ENCODE results near the gene ZDHHC7. TPM values are rescaled to one million over a fixed set of nuclear protein-coding genes. Genes with fewer than 3 reads are reported as not detected.

ZDHHC7 gene
- total RNA-seq, 4 donors from 2014 or later, result 45.9 to 65.5 (median 54.3) TPM

DNA sequence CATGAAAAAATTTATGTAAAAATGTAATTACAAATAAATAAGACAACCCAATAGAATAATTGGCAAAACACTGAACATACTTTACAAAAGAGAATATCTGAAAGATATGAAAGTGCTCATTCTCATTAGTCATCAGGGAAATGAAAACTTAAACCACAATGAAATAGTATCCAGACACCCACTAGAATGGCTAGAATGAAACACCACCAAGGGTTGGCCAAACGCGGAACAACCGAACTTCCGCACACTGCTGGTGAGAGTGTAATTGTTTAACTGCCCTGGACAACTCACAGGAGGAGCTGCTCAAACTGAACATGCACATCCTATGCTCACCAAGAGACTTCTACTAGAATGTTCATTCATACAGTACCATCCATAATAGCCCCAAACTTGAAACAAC lies 5.8 kb upstream of the ZDHHC7 start:
- Histone ChIP-seq H3K27me3 (no peaks in the 10 kb centered on the region), H3K27ac (no peak overlapping the region), H3K4me3 (no peak overlapping the region), H3K9me3 (no peaks in the 10 kb centered on the region), H3K4me1 (peaks cover 15% of the 10 kb centered on the region), H3K36me3 (no peaks in the 10 kb centered on the region)
- DNase-seq (ENCODE audit: low spot score in 2 of 2), result no peak
- WGBS, result 70% methylated on average over 4 of the region's 4 CpGs
- no peak for TF ChIP-seq EP300 (IDR thresholded peaks at IDR 0.05)
- TF ChIP-seq, protein P1, sequence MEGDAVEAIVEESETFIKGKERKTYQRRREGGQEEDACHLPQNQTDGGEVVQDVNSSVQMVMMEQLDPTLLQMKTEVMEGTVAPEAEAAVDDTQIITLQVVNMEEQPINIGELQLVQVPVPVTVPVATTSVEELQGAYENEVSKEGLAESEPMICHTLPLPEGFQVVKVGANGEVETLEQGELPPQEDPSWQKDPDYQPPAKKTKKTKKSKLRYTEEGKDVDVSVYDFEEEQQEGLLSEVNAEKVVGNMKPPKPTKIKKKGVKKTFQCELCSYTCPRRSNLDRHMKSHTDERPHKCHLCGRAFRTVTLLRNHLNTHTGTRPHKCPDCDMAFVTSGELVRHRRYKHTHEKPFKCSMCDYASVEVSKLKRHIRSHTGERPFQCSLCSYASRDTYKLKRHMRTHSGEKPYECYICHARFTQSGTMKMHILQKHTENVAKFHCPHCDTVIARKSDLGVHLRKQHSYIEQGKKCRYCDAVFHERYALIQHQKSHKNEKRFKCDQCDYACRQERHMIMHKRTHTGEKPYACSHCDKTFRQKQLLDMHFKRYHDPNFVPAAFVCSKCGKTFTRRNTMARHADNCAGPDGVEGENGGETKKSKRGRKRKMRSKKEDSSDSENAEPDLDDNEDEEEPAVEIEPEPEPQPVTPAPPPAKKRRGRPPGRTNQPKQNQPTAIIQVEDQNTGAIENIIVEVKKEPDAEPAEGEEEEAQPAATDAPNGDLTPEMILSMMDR (IDR thresholded peaks at IDR 0.05), result no peak
- no peak for TF ChIP-seq POLR2AphosphoS5 (IDR thresholded peaks at IDR 0.05)
- no peak for TF ChIP-seq POLR2A (IDR thresholded peaks at IDR 0.05)

DNA sequence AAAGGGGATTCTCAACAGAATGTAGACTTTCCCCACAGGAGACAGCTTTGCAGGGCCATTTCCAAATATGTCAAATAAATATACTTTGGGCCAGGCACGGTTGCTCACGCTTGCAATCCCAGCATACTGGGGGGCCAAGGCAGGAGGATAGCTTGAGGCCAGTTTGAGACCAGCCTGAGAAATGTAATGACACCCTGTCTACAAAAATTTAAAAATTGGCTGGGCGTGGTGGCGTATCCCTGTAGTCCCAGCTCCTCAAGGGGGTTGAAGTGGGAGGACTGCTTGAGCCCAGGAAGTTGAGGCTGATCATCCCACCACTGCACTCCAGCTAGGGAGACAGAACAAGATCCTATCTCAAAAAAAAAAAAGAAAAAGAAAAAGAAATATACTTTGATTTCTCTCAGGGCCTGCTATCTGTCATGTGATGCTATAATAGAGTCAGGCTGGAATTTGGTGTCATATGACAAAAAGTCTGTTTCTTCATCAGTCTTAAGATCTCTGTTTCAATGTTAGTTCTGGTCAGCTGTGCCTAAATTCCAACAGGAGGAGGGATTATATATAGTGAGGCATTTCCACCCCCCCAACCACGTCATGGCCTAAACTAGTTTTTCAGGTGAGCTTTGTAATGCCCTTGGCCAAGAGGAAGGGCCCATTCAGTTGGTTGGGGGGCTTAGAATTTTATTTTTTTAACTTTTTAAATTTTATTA lies 4.3 kb upstream of the ZDHHC7 start:
- no peak for DNase-seq (ENCODE audit: low spot score in 2 of 2)
- Histone ChIP-seq H3K27ac (no peak overlapping the region), H3K27me3 (no peaks in the 10 kb centered on the region), H3K4me1 (peaks cover 21% of the 10 kb centered on the region), H3K9me3 (no peaks in the 10 kb centered on the region), H3K36me3 (no peaks in the 10 kb centered on the region), H3K4me3 (no peak overlapping the region)
- WGBS, result 80% methylated on average over 5 of the region's 5 CpGs
- TF ChIP-seq, protein P1 (IDR thresholded peaks at IDR 0.05), result no peak
- TF ChIP-seq POLR2A (IDR thresholded peaks at IDR 0.05) (no peak), POLR2AphosphoS5 (IDR thresholded peaks at IDR 0.05) (no peak), EP300 (IDR thresholded peaks at IDR 0.05) (no peak)

DNA sequence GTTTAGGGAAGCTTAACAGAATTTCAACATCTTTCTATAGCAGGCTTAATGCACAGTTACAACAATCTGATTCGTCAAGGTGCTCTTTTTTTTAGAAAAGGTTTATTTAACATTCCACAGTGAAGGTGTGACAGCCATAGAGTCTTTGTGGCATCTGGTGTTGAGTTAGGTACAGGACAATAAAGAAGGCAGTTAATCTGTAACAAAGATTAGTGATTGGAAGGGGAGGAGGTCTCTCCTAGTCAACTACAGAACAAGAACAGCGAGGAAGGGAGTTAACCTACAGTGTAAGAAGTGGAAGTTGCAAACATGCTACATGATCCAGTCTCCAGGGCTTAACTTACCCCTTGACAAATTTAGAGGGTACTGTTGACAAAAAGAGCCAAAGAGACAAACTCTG lies 3.0 kb upstream of the ZDHHC7 start:
- Histone ChIP-seq H3K4me3 (no peak overlapping the region), H3K9me3 (no peaks in the 10 kb centered on the region), H3K27me3 (no peaks in the 10 kb centered on the region), H3K4me1 (peaks cover 24% of the 10 kb centered on the region), H3K27ac (no peak overlapping the region), H3K36me3 (no peaks in the 10 kb centered on the region)
- DNase-seq (ENCODE audit: low spot score in 2 of 2), result no peak
- TF ChIP-seq POLR2AphosphoS5 (IDR thresholded peaks at IDR 0.05), result no peak
- no peak for TF ChIP-seq POLR2A (IDR thresholded peaks at IDR 0.05)
- TF ChIP-seq EP300 (IDR thresholded peaks at IDR 0.05), result no peak
- TF ChIP-seq, protein P1 (IDR thresholded peaks at IDR 0.05), result no peak
- 69% methylated on average over 2 of the region's 2 CpGs for WGBS

DNA sequence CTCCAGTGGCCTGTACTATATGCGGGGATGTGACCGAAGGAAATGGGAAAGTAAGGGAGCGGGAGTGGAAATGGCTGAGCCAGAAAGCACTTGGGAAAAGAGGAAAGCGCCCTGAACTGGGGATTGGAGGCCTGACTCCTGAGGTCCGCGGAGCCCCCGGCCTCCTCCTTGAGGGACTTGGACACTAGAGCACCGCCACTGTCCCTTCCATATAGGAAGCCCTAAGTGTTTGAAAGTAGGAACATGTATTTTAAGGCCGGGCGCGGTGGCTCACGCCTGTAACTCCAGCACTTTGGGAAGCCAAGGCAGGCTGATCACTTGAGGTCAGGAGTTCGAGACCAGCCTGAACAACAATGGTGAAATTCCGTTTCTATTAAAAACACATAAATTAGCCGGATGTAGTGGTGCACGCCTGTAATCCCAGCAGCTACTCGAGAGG lies 530 bp upstream of the ZDHHC7 start:
- H3K9me3 ChIP-seq, result no peaks in the 10 kb centered on the region
- WGBS, result 19% methylated on average over 15 of the region's 17 CpGs
- peaks cover 42% of the 10 kb centered on the region for H3K4me1 ChIP-seq
- TF ChIP-seq, protein P1 (IDR thresholded peaks at IDR 0.05), result no peak
- TF ChIP-seq EP300 (IDR thresholded peaks at IDR 0.05), result no peak
- no peak for TF ChIP-seq POLR2AphosphoS5 (IDR thresholded peaks at IDR 0.05)
- TF ChIP-seq POLR2A (IDR thresholded peaks at IDR 0.05), result no peak
- peak overlapping the region; percentile 95 for H3K27ac ChIP-seq
- H3K4me3 ChIP-seq, result peak overlapping the region; percentile 84
- no peaks in the 10 kb centered on the region for H3K27me3 ChIP-seq
- DNase-seq (ENCODE audit: low spot score in 2 of 2), result no peak
- no peaks in the 10 kb centered on the region for H3K36me3 ChIP-seq

DNA sequence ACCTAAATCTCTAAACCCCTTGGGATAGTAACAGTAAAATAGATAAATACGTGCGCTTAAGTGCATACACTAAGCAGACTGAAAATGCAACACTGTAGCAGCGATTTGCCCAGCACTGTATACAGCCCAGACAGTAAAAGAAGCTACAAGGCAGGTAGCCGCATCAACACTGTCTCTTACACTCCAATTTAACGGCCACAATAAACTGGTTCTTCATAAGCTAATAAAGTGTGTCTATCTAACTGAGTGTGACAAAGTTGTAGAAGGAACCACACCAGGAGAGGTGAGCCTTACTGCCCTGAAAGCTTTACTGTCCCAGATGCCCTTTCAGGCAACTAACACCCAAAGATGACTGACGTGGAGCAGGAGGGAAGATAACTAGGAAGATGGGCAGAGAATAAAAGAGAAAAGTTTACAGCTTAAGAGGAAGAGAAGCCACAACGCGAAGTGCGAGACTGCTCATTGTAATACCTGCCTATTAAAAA lies 847 bp downstream of the ZDHHC7 start:
- TF ChIP-seq EP300 (IDR thresholded peaks at IDR 0.05) (no peak), POLR2A (IDR thresholded peaks at IDR 0.05) (no peak), POLR2AphosphoS5 (IDR thresholded peaks at IDR 0.05) (no peak)
- TF ChIP-seq, protein P1 (IDR thresholded peaks at IDR 0.05), result no peak
- H3K9me3 ChIP-seq, result no peaks in the 10 kb centered on the region
- no peak for DNase-seq (ENCODE audit: low spot score in 2 of 2)
- 18% methylated on average over 9 of the region's 9 CpGs for WGBS
- peak overlapping the region; percentile 95 for H3K27ac ChIP-seq
- H3K27me3 ChIP-seq, result no peaks in the 10 kb centered on the region
- H3K36me3 ChIP-seq, result no peaks in the 10 kb centered on the region
- peak overlapping the region; percentile 84 for H3K4me3 ChIP-seq
- peaks cover 55% of the 10 kb centered on the region for H3K4me1 ChIP-seq

All from suprapubic skin (tissue), 4 donors.